GM23338 (cell line): Measurements from ENCODE around the gene DGKG. TPM values are rescaled to one million over a fixed set of nuclear protein-coding genes. Genes with fewer than 3 reads are reported as not detected.

Source experiments
- ATAC-seq: fragments of 200-7000 bp; cut with Tn5 transposase; 3 replicates; pipeline ENCODE4 v1.9.1; 2020
- DNase-seq: peaks from one replicate; pipeline ENCODE4 v3.0.0-alpha.2; 2015; ENCODE audit warnings: low spot score
- H2AFZ ChIP-seq: fragments of 200-600 bp; sonication (generic); 2 replicates; pipeline ENCODE4 v1.8.0; 2016; ENCODE audit warnings: antibody characterized with exemption, mild to moderate bottlenecking, moderate library complexity
- H3F3A ChIP-seq: fragments of 200-600 bp; sonication (generic); replicated peaks from 2 replicates; pipeline ENCODE4 v1.8.0; 2017; ENCODE audit warnings: antibody characterized with exemption, mixed run types, low read depth
- H3K27ac ChIP-seq: fragments of 200-600 bp; sonication (generic); 2 replicates; pipeline ENCODE4 v1.6.1; 2016; ENCODE audit warnings: low read depth
- H3K27me3 ChIP-seq: fragments of 200-600 bp; sonication (generic); 2 replicates; pipeline ENCODE4 v1.8.0; 2016; ENCODE audit warnings: mild to moderate bottlenecking, mixed run types, moderate library complexity; ENCODE audit not compliant: insufficient read depth
- H3K36me3 ChIP-seq: fragments of 200-600 bp; sonication (generic); 2 replicates; pipeline ENCODE4 v1.8.0; 2016; ENCODE audit warnings: mild to moderate bottlenecking; ENCODE audit not compliant: insufficient read depth
- H3K4me1 ChIP-seq: fragments of 200-600 bp; sonication (generic); 2 replicates; pipeline ENCODE4 v1.8.0; 2016; ENCODE audit warnings: mild to moderate bottlenecking, moderate library complexity; ENCODE audit not compliant: insufficient read depth
- H3K4me2 ChIP-seq: fragments of 200-600 bp; sonication (generic); 2 replicates; pipeline ENCODE4 v1.7.1; 2017; ENCODE audit warnings: mixed run types
- H3K4me3 ChIP-seq: fragments of 200-600 bp; sonication (generic); 2 replicates; pipeline ENCODE4 v1.6.1; 2016; ENCODE audit warnings: mixed run types
- H3K79me2 ChIP-seq: fragments of 200-600 bp; sonication (generic); replicated peaks from 2 replicates; pipeline ENCODE4 v1.8.0; 2017; ENCODE audit warnings: mild to moderate bottlenecking; ENCODE audit not compliant: insufficient read depth
- H3K9me2 ChIP-seq: fragments of 200-600 bp; sonication (generic); 2 replicates; pipeline ENCODE4 v1.8.0; 2017; ENCODE audit not compliant: insufficient read depth
- H4K20me1 ChIP-seq: fragments of 200-600 bp; sonication (generic); replicated peaks from 2 replicates; pipeline ENCODE4 v1.8.0; 2017; ENCODE audit warnings: mild to moderate bottlenecking; ENCODE audit not compliant: insufficient read depth
- H3K27ac Mint-ChIP-seq: 2 replicates; pipeline ENCODE4 v1.8.0; 2020; ENCODE audit warnings: inconsistent platforms, mild to moderate bottlenecking, moderate library complexity, mixed read lengths
- H3K27me3 Mint-ChIP-seq: 3 replicates; pipeline ENCODE4 v1.8.0; 2022; ENCODE audit warnings: low read depth, mild to moderate bottlenecking, moderate library complexity, mixed read lengths, inconsistent platforms; ENCODE audit not compliant: insufficient read depth, poor library complexity
- H3K36me3 Mint-ChIP-seq: 3 replicates; pipeline ENCODE4 v1.8.0; 2021; ENCODE audit warnings: low read depth, mild to moderate bottlenecking, inconsistent platforms, moderate library complexity, mixed read lengths
- H3K4me1 Mint-ChIP-seq: 3 replicates; pipeline ENCODE4 v1.8.0; 2020; ENCODE audit warnings: mild to moderate bottlenecking, inconsistent platforms, mixed read lengths
- H3K4me3 Mint-ChIP-seq: 3 replicates; pipeline ENCODE4 v1.8.0; 2021; ENCODE audit warnings: moderate library complexity, mild to moderate bottlenecking, inconsistent platforms, mixed read lengths
- H3K9me3 Mint-ChIP-seq: 3 replicates; pipeline ENCODE4 v1.8.0; 2020; ENCODE audit warnings: moderate library complexity, mild to moderate bottlenecking, inconsistent platforms, mixed read lengths
- CREB1 ChIP-seq: fragments of 250-450 bp; sonication (Bioruptor Pico); IDR thresholded peaks from 2 replicates; pipeline ENCODE4 v1.5.0; 2020; ENCODE audit warnings: low read depth, mild to moderate bottlenecking, moderate library complexity
- EZH2 ChIP-seq: fragments of 200-600 bp; sonication (generic); IDR thresholded peaks from one replicate; pipeline ENCODE4 v1.8.0; 2017; ENCODE audit warnings: antibody characterized with exemption, mild to moderate bottlenecking, low read depth; ENCODE audit not compliant: unreplicated experiment
- NANOG ChIP-seq: IDR thresholded peaks from 2 replicates; pipeline ENCODE4 v1.6.1; 2016; ENCODE audit warnings: antibody characterized with exemption, borderline replicate concordance
- POLR2AphosphoS5 ChIP-seq: IDR thresholded peaks from 2 replicates; pipeline ENCODE4 v1.6.1; 2016; ENCODE audit warnings: antibody characterized with exemption, low read depth
- ZNF114 ChIP-seq: fragments of 250-450 bp; sonication (Bioruptor Pico); IDR thresholded peaks from 2 replicates; pipeline ENCODE4 v1.5.0; 2020; ENCODE audit warnings: mild to moderate bottlenecking, moderate library complexity
- ZNF331 ChIP-seq: fragments of 250-450 bp; sonication (Bioruptor Pico); IDR thresholded peaks from 2 replicates; pipeline ENCODE4 v1.5.0; 2020; ENCODE audit warnings: low read depth, mild to moderate bottlenecking, moderate library complexity
- polyA plus RNA-seq: library from polyadenylated mRNA; unstranded; fragments of >200 nt; fragmentation: Nextera tagmentation; extraction: Ambion mirVana; gene quantifications from 2 replicates; pipeline ENCODE4 v1.2.1, GENCODE V29; 2016
- total RNA-seq: library from RNA; depleted of rRNA; stranded (reverse); fragments of >200 nt; shearing (Covaris generic); gene quantifications from 2 replicates; pipeline ENCODE4 v1.2.3, GENCODE V29; 2014
- TF ChIP-seq, protein P1 (sequence below): IDR thresholded peaks from 2 replicates; pipeline ENCODE4 v1.6.1; 2016; ENCODE audit warnings: antibody characterized with exemption
- TF ChIP-seq, protein P2 (sequence below): IDR thresholded peaks from one replicate; pipeline ENCODE4 v1.6.1; 2018; ENCODE audit warnings: antibody characterized with exemption; ENCODE audit not compliant: unreplicated experiment
- TF ChIP-seq, protein P3 (sequence below): fragments of 250-450 bp; sonication (Bioruptor Pico); IDR thresholded peaks from 2 replicates; pipeline ENCODE4 v1.5.0; 2020; ENCODE audit warnings: mild to moderate bottlenecking, moderate library complexity

DGKG gene
- total and polyA plus RNA-seq, 2 experiments from 2014 or later = 0.14 to 0.31 TPM

DNA sequence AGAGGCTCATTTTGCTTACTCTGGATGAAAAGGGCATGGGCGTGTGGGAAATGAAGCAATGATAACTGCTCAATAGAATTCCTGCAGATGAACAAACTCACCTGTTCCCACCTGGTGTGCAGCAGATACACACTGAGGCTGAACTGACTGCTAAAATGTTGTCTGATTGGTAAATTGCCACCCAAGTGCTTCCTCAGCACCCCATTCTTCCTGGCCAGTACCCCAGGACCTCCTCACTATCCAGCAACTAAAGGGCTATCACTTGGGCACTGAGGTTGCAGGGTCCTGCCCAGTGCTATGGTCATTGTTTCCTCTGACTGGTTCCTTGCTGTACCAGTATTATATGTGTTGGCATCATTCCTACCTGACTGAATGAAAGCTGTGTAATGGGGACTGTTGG lies 38.0 kb upstream of the DGKG start:
- H3K27me3 Mint-ChIP-seq = peaks cover 7% of the 10 kb centered on the region
- Histone ChIP-seq H3K27ac (no peak overlapping the region), H3K79me2 (no peaks in the 10 kb centered on the region), H3K4me3 (no peak overlapping the region), H3K36me3 (no peaks in the 10 kb centered on the region), H2AFZ (no peak overlapping the region), H3F3A (no peaks in the 10 kb centered on the region), H3K4me2 (no peak overlapping the region), H3K4me1 (no peaks in the 10 kb centered on the region), H4K20me1 (no peaks in the 10 kb centered on the region), H3K27me3 (no peaks in the 10 kb centered on the region), H3K9me2 (peaks cover 4% of the 10 kb centered on the region; the same call in 1 of the 2 replicates)
- TF ChIP-seq, protein P1, sequence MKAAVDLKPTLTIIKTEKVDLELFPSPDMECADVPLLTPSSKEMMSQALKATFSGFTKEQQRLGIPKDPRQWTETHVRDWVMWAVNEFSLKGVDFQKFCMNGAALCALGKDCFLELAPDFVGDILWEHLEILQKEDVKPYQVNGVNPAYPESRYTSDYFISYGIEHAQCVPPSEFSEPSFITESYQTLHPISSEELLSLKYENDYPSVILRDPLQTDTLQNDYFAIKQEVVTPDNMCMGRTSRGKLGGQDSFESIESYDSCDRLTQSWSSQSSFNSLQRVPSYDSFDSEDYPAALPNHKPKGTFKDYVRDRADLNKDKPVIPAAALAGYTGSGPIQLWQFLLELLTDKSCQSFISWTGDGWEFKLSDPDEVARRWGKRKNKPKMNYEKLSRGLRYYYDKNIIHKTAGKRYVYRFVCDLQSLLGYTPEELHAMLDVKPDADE = no peak
- TF ChIP-seq NANOG = no peak
- no peak for TF ChIP-seq CREB1 (CRISPR knock-in tag)
- TF ChIP-seq EZH2 = no peak
- TF ChIP-seq ZNF114 (CRISPR knock-in tag) = no peak
- TF ChIP-seq, protein P2, sequence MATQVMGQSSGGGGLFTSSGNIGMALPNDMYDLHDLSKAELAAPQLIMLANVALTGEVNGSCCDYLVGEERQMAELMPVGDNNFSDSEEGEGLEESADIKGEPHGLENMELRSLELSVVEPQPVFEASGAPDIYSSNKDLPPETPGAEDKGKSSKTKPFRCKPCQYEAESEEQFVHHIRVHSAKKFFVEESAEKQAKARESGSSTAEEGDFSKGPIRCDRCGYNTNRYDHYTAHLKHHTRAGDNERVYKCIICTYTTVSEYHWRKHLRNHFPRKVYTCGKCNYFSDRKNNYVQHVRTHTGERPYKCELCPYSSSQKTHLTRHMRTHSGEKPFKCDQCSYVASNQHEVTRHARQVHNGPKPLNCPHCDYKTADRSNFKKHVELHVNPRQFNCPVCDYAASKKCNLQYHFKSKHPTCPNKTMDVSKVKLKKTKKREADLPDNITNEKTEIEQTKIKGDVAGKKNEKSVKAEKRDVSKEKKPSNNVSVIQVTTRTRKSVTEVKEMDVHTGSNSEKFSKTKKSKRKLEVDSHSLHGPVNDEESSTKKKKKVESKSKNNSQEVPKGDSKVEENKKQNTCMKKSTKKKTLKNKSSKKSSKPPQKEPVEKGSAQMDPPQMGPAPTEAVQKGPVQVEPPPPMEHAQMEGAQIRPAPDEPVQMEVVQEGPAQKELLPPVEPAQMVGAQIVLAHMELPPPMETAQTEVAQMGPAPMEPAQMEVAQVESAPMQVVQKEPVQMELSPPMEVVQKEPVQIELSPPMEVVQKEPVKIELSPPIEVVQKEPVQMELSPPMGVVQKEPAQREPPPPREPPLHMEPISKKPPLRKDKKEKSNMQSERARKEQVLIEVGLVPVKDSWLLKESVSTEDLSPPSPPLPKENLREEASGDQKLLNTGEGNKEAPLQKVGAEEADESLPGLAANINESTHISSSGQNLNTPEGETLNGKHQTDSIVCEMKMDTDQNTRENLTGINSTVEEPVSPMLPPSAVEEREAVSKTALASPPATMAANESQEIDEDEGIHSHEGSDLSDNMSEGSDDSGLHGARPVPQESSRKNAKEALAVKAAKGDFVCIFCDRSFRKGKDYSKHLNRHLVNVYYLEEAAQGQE = no peak
- no peak for TF ChIP-seq POLR2AphosphoS5
- no peak for TF ChIP-seq ZNF331 (CRISPR knock-in tag)
- TF ChIP-seq, protein P3, sequence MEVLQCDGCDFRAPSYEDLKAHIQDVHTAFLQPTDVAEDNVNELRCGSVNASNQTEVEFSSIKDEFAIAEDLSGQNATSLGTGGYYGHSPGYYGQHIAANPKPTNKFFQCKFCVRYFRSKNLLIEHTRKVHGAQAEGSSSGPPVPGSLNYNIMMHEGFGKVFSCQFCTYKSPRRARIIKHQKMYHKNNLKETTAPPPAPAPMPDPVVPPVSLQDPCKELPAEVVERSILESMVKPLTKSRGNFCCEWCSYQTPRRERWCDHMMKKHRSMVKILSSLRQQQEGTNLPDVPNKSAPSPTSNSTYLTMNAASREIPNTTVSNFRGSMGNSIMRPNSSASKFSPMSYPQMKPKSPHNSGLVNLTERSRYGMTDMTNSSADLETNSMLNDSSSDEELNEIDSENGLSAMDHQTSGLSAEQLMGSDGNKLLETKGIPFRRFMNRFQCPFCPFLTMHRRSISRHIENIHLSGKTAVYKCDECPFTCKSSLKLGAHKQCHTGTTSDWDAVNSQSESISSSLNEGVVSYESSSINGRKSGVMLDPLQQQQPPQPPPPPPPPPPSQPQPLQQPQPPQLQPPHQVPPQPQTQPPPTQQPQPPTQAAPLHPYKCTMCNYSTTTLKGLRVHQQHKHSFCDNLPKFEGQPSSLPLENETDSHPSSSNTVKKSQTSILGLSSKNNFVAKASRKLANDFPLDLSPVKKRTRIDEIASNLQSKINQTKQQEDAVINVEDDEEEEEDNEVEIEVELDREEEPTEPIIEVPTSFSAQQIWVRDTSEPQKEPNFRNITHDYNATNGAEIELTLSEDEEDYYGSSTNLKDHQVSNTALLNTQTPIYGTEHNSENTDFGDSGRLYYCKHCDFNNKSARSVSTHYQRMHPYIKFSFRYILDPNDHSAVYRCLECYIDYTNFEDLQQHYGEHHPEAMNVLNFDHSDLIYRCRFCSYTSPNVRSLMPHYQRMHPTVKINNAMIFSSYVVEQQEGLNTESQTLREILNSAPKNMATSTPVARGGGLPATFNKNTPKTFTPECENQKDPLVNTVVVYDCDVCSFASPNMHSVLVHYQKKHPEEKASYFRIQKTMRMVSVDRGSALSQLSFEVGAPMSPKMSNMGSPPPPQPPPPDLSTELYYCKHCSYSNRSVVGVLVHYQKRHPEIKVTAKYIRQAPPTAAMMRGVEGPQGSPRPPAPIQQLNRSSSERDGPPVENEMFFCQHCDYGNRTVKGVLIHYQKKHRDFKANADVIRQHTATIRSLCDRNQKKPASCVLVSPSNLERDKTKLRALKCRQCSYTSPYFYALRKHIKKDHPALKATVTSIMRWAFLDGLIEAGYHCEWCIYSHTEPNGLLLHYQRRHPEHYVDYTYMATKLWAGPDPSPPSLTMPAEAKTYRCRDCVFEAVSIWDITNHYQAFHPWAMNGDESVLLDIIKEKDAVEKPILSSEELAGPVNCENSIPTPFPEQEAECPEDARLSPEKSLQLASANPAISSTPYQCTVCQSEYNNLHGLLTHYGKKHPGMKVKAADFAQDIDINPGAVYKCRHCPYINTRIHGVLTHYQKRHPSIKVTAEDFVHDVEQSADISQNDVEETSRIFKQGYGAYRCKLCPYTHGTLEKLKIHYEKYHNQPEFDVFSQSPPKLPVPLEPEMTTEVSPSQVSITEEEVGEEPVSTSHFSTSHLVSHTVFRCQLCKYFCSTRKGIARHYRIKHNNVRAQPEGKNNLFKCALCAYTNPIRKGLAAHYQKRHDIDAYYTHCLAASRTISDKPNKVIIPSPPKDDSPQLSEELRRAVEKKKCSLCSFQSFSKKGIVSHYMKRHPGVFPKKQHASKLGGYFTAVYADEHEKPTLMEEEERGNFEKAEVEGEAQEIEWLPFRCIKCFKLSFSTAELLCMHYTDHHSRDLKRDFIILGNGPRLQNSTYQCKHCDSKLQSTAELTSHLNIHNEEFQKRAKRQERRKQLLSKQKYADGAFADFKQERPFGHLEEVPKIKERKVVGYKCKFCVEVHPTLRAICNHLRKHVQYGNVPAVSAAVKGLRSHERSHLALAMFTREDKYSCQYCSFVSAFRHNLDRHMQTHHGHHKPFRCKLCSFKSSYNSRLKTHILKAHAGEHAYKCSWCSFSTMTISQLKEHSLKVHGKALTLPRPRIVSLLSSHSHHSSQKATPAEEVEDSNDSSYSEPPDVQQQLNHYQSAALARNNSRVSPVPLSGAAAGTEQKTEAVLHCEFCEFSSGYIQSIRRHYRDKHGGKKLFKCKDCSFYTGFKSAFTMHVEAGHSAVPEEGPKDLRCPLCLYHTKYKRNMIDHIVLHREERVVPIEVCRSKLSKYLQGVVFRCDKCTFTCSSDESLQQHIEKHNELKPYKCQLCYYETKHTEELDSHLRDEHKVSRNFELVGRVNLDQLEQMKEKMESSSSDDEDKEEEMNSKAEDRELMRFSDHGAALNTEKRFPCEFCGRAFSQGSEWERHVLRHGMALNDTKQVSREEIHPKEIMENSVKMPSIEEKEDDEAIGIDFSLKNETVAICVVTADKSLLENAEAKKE (CRISPR knock-in tag) = no peak
- H3K4me1 Mint-ChIP-seq = no peaks in the 10 kb centered on the region
- H3K9me3 Mint-ChIP-seq = no peaks in the 10 kb centered on the region
- H3K4me3 Mint-ChIP-seq = no peak overlapping the region
- no peak for ATAC-seq
- no peaks in the 10 kb centered on the region for H3K36me3 Mint-ChIP-seq
- DNase-seq = no peak
- H3K27ac Mint-ChIP-seq = no peak overlapping the region
